K562 (cell line): ENCODE results near the gene STX3. TPM values are rescaled to one million over a fixed set of nuclear protein-coding genes. Genes with fewer than 3 reads are reported as not detected.

Experiments used
- ATAC-seq: fragments of 200-7000 bp; cut with Tn5 transposase; 3 replicates; pipeline ENCODE4 v1.9.1; 2020; ENCODE audit warnings: moderate library complexity
- BruUV-seq: library from RNA; stranded (reverse); fragments of 400-500 nt; replicated peaks from 2 replicates; lab custom pipeline; 2021; lab: Mats Ljungman, UMichigan
- CTCF ChIA-PET: fragments of 300-600 bp; formaldehyde crosslinking; extraction: SDS; loops from one replicate; lab custom pipeline; 2021; ENCODE audit warnings: low intra/inter-chr PET ratio; lab: Yijun Ruan, JAX
- POLR2A ChIA-PET: fragments of 300-600, 350-650 bp; sonication (Branson Sonifier 250); formaldehyde crosslinking; extraction: SDS; loops from one replicate; lab custom pipeline; 2021; ENCODE audit warnings: antibody characterized with exemption, inconsistent platforms; lab: Yijun Ruan, JAX
- DNase-seq, 4 experiments: peaks; one replicate each; pipeline versions ENCODE4 v3.0.0 to v3.0.0-alpha.2; 2011 to 2018; ENCODE audit warnings: low spot score in 3 of 4, mixed read lengths in 3 of 4; ENCODE audit errors: extremely low read depth in 1 of 4
- FAIRE-seq: peaks from 2 replicates; lab custom pipeline; 2011; peaks lifted over from hg19 to GRCh38; lab: Jason Lieb, UNC
- H2AFZ ChIP-seq: 2 replicates; pipeline ENCODE4 v1.6.0; 2011; ENCODE audit warnings: low read depth, low read length, control low read depth, inconsistent platforms
- H3K27ac ChIP-seq: fragments of 200-600 bp; 3 replicates; pipeline ENCODE4 v1.8.0; 2011; ENCODE audit warnings: low read depth, mild to moderate bottlenecking, control low read depth, inconsistent platforms, low read length, moderate library complexity, mixed read lengths; ENCODE audit errors: extremely low read depth
- H3K27me3 ChIP-seq, 2 experiments: fragments of 300-600 bp in 1 of 2; 2 replicates in 1 of 2; 3 replicates in 1 of 2; pipeline versions ENCODE4 v1.6.0 to v1.8.0; 2011; ENCODE audit warnings: inconsistent platforms in 2 of 2, low read length in 2 of 2, mild to moderate bottlenecking in 1 of 2, mixed read lengths in 1 of 2, moderate library complexity in 1 of 2; ENCODE audit not compliant: control insufficient read depth in 2 of 2, insufficient read depth in 2 of 2
- H3K36me3 ChIP-seq: fragments of 300-600 bp; 3 replicates; pipeline ENCODE4 v1.8.0; 2011; ENCODE audit warnings: mild to moderate bottlenecking, low read length, inconsistent platforms; ENCODE audit not compliant: control insufficient read depth, insufficient read depth
- H3K4me1 ChIP-seq, 2 experiments: fragments of 200-600 bp in 1 of 2; replicated peaks in 1 of 2; 2 replicates in 1 of 2; 3 replicates in 1 of 2; pipeline versions ENCODE4 v1.5.1 to v1.8.0; 2011; ENCODE audit warnings: inconsistent platforms in 2 of 2, low read length in 2 of 2, mild to moderate bottlenecking in 1 of 2, mixed read lengths in 1 of 2, moderate library complexity in 1 of 2; ENCODE audit not compliant: control insufficient read depth in 2 of 2, insufficient read depth in 2 of 2
- H3K4me2 ChIP-seq: 2 replicates; pipeline ENCODE4 v1.6.1; 2011; ENCODE audit warnings: low read length, control low read depth, inconsistent platforms, mixed read lengths; ENCODE audit not compliant: insufficient read depth
- H3K4me3 ChIP-seq: fragments of 200-600 bp; sonication (generic), shearing (Covaris generic); 2 replicates; pipeline ENCODE4 v1.5.1; 2016; ENCODE audit warnings: control low read depth, inconsistent platforms
- H3K79me2 ChIP-seq: fragments of 200-600 bp; 3 replicates; pipeline ENCODE4 v1.8.0; 2011; ENCODE audit warnings: low read length, inconsistent platforms; ENCODE audit not compliant: control insufficient read depth, insufficient read depth
- H3K9ac ChIP-seq, 2 experiments: 2 replicates each; pipeline versions ENCODE4 v1.6.0 to v1.6.1; 2011; ENCODE audit warnings: low read depth in 2 of 2, low read length in 2 of 2, control low read depth in 1 of 2, inconsistent platforms in 1 of 2, mild to moderate bottlenecking in 1 of 2, mixed read lengths in 1 of 2; ENCODE audit not compliant: insufficient read depth in 1 of 2
- H3K9me1 ChIP-seq: one replicate; pipeline ENCODE4 v1.6.0; 2011; ENCODE audit warnings: inconsistent platforms, mild to moderate bottlenecking, low read length, moderate library complexity; ENCODE audit not compliant: control insufficient read depth, insufficient read depth
- H3K9me3 ChIP-seq: replicated peaks from 2 replicates; pipeline ENCODE4 v1.5.1; 2011; ENCODE audit warnings: low read depth, low read length, inconsistent platforms; ENCODE audit not compliant: control insufficient read depth, insufficient read depth
- H4K20me1 ChIP-seq: replicated peaks from 2 replicates; pipeline ENCODE4 v1.6.1; 2011; ENCODE audit warnings: low read length, inconsistent platforms, mixed read lengths; ENCODE audit not compliant: control insufficient read depth, insufficient read depth
- CBFA2T3 ChIP-seq: fragments of 450-650 bp; IDR thresholded peaks from 2 replicates; pipeline ENCODE4 v1.6.1; 2017
- EGR1 ChIP-seq: fragments of 450-650 bp; conservative IDR thresholded peaks from 2 replicates; pipeline ENCODE4 v1.6.1; 2017; ENCODE audit warnings: mild to moderate bottlenecking
- FOXK2 ChIP-seq, 2 experiments: fragments of 450-650 bp; IDR thresholded peaks in 1 of 2; conservative IDR thresholded peaks in 1 of 2; 2 replicates each; pipeline ENCODE4 v1.6.1; 2016; ENCODE audit warnings: low read depth in 2 of 2, mild to moderate bottlenecking in 1 of 2
- HDAC1 ChIP-seq, 2 experiments: fragments of 450-650 bp; IDR thresholded peaks; 2 replicates each; pipeline ENCODE4 v1.6.1; 2016 to 2017; ENCODE audit warnings: inconsistent platforms in 1 of 2, mild to moderate bottlenecking in 1 of 2, moderate library complexity in 1 of 2
- MCM7 ChIP-seq, 2 experiments: fragments of 450-650 bp; IDR thresholded peaks; 2 replicates each; pipeline ENCODE4 v1.6.1; 2016 to 2018
- NFE2L1 ChIP-seq: fragments of 450-650 bp; IDR thresholded peaks from 2 replicates; pipeline ENCODE4 v1.6.1; 2016; ENCODE audit warnings: missing genetic modification characterization, low read depth, mild to moderate bottlenecking, missing compliant biosample characterization, moderate library complexity, borderline replicate concordance
- PCBP2 ChIP-seq: fragments of 200-400 bp; formaldehyde crosslinking; IDR thresholded peaks from 2 replicates; pipeline ENCODE4 v1.6.1; 2018; ENCODE audit warnings: low read length, low read depth, mild to moderate bottlenecking, moderate library complexity; ENCODE audit not compliant: poor library complexity, severe bottlenecking
- PHB2 ChIP-seq: fragments of 450-650 bp; IDR thresholded peaks from 2 replicates; pipeline ENCODE4 v1.6.1; 2017; ENCODE audit warnings: low read depth
- POLR2B ChIP-seq: fragments of 450-650 bp; IDR thresholded peaks from 2 replicates; pipeline ENCODE4 v1.6.1; 2018; ENCODE audit warnings: low read depth; ENCODE audit not compliant: partially characterized antibody
- PRDM10 ChIP-seq: fragments of 450-650 bp; IDR thresholded peaks from 2 replicates; pipeline ENCODE4 v1.6.1; 2018; ENCODE audit not compliant: partially characterized antibody
- SRSF9 ChIP-seq: fragments of 200-400 bp; formaldehyde crosslinking; IDR thresholded peaks from 2 replicates; pipeline ENCODE4 v1.6.1; 2017; ENCODE audit warnings: low read depth, low read length, borderline replicate concordance
- THRB ChIP-seq: fragments of 450-650 bp; formaldehyde crosslinking; conservative IDR thresholded peaks from 2 replicates; pipeline ENCODE4 v1.4.0; 2022; ENCODE audit warnings: mild to moderate bottlenecking, missing genetic modification characterization
- TSC22D4 ChIP-seq: fragments of 450-650 bp; IDR thresholded peaks from 2 replicates; pipeline ENCODE4 v1.6.1; 2016; ENCODE audit warnings: missing genetic modification characterization, missing biosample characterization, control low read depth
- ZC3H8 ChIP-seq: fragments of 450-650 bp; IDR thresholded peaks from 2 replicates; pipeline ENCODE4 v1.6.1; 2017
- WGBS: fragments of 100-300 bp; shearing (Covaris generic); methylation state at CpG from one replicate; pipeline ENCODE4 v1.1.6; 2016; ENCODE audit warnings: low coverage, mixed read lengths; ENCODE audit not compliant: insufficient coverage; ENCODE audit errors: missing lambda C conversion rate; 5-methylcytosine and 5-hydroxymethylcytosine counted together
- in situ Hi-C: fragments of 300-500 bp; cut with MboI; formaldehyde crosslinking; loops from 4 replicates; pipeline ENCODE4 v1.15.0; 2018; ENCODE audit warnings: inconsistent platforms, mixed read lengths
- intact Hi-C: fragments of 100-400 bp; cut with micrococcal nuclease; formaldehyde crosslinking; loops from 2 replicates; pipeline ENCODE4 v1.14.2; 2022
- polyA plus RNA-seq, 8 experiments: library from polyadenylated mRNA; depleted of rRNA in 4 of 8; stranded (reverse) in 5 of 8; unstranded in 3 of 8; fragments of >200 nt; fragmentation: Nextera tagmentation in 2 of 8; fragmentation: Illumina TruSeq in 1 of 8; extraction: Ambion mirVana in 2 of 8; extraction: Trizol in 1 of 8; gene quantifications; 2 replicates each; pipeline versions ENCODE4 v1.2.1 to v1.2.3, GENCODE V29; 2011 to 2014; ENCODE audit warnings: inconsistent platforms in 1 of 8, missing spikeins in 1 of 8
- total RNA-seq, 7 experiments: library from RNA; depleted of rRNA in 6 of 7; stranded (reverse); fragments of >200 nt in 6 of 7; fragmentation: Illumina TruSeq in 2 of 7; extraction: Trizol in 2 of 7; gene quantifications; 2 replicates each; pipeline versions ENCODE4 v1.2.1 to v1.2.3, GENCODE V29; 2011 to 2021; ENCODE audit warnings: low replicate concordance in 1 of 7
- TF ChIP-seq, protein P1 (sequence below): fragments of 450-650 bp; formaldehyde crosslinking; IDR thresholded peaks from 2 replicates; pipeline ENCODE4 v1.4.0; 2022; ENCODE audit warnings: missing genetic modification characterization
- TF ChIP-seq, protein P2 (sequence below): fragments of 450-650 bp; formaldehyde crosslinking; IDR thresholded peaks from 2 replicates; pipeline ENCODE4 v1.4.0; 2022; ENCODE audit warnings: missing genetic modification characterization

Gene STX3
- total and polyA plus RNA-seq, 9 of the 15 experiments (the other 6 are each of a cell fraction or from before 2014, with no cell fraction given) = 12.0 to 91.6 (median 48.7) TPM

DNA sequence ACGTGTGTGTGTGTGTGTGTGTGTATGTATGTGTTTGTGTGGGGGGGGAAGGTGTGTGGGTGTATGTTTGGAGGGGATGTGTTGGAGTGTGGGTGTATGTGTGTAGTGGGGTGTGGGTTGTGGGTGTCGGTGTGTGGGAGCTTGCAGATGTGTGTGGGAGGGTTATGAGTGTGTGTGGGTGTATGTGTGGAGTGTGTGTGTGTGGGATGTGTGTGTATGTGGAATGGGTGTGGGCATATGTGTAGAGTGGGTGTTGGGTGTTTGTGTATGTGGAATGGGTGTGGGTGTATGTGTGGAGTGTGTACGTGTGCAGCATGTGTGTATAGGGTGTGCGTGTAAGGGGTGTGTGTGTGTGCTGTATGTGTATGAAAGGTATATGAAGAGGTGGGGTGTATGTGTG lies 14.7 kb downstream of the STX3 start:
- Histone ChIP-seq H3K27ac (no peak overlapping the region), H3K4me2 (no peak overlapping the region), H3K79me2 (peaks cover 59% of the 10 kb centered on the region), H3K36me3 (peaks cover 29% of the 10 kb centered on the region; the same call in 2 of the 3 replicates), H3K9me1 (peaks cover 2% of the 10 kb centered on the region), H4K20me1 (peaks cover 23% of the 10 kb centered on the region), H3K9me3 (no peaks in the 10 kb centered on the region), H3K4me3 (no peak overlapping the region), H3K4me1 (peaks cover 25 to 48% of the 10 kb centered on the region in 2 experiments), H3K9ac (no peak overlapping the region), H2AFZ (no peak overlapping the region), H3K27me3 (no peaks in the 10 kb centered on the region)
- ChIA-PET POLR2A (interaction anchor here (1.2 kb wide), 1 partner anchor 13 kb away, joined by 3 read pairs; no protein-coding TSS in a partner anchor), CTCF (no interaction called here)
- in situ Hi-C loops (no loop called here), intact Hi-C loops (no loop called here)
- BruUV-seq = no TSS peak
- FAIRE-seq = no peak
- WGBS = 92% methylated on average over 4 of the region's 4 CpGs
- ATAC-seq = no peak
- no peak for DNase-seq
- TF ChIP-seq TSC22D4 (peak; percentile 4; the same call in 1 of the 2 replicates), HDAC1 (IDR thresholded peaks at IDR 0.05) (peak in 1 of 2 experiments; percentile 28; a peak in 1 of 4 replicates), EGR1 (peak; percentile 95), POLR2B (peak; percentile 49), PCBP2 (no peak), ZC3H8 (no peak), FOXK2 (conservative IDR thresholded peaks at IDR 0.05 in 1 of 2, IDR thresholded peaks at IDR 0.05 in 1 of 2; ENCODE audit: low read depth in 2 of 2) (no peak), THRB (CRISPR knock-in tag) (peak; percentile 49; the same call in 1 of the 2 replicates), NFE2L1 (tag) (no peak), CBFA2T3 (0 out of 2 replicates have a peak, but pooled peaks have one; percentile 14), PHB2 (no peak), MCM7 (IDR thresholded peaks at IDR 0.05) (no peak), PRDM10 (no peak), SRSF9 (no peak)
- TF ChIP-seq, protein P1, sequence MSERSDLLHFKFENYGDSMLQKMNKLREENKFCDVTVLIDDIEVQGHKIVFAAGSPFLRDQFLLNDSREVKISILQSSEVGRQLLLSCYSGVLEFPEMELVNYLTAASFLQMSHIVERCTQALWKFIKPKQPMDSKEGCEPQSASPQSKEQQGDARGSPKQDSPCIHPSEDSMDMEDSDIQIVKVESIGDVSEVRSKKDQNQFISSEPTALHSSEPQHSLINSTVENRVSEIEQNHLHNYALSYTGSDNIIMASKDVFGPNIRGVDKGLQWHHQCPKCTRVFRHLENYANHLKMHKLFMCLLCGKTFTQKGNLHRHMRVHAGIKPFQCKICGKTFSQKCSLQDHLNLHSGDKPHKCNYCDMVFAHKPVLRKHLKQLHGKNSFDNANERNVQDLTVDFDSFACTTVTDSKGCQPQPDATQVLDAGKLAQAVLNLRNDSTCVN (CRISPR knock-in tag) = 0 out of 2 replicates have a peak, but pooled peaks have one; percentile 35
- TF ChIP-seq, protein P2, sequence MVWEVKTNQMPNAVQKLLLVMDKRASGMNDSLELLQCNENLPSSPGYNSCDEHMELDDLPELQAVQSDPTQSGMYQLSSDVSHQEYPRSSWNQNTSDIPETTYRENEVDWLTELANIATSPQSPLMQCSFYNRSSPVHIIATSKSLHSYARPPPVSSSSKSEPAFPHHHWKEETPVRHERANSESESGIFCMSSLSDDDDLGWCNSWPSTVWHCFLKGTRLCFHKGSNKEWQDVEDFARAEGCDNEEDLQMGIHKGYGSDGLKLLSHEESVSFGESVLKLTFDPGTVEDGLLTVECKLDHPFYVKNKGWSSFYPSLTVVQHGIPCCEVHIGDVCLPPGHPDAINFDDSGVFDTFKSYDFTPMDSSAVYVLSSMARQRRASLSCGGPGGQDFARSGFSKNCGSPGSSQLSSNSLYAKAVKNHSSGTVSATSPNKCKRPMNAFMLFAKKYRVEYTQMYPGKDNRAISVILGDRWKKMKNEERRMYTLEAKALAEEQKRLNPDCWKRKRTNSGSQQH (CRISPR knock-in tag) = peak; percentile 57; the same call in 1 of the 2 replicates
